H1 (cell line): ENCODE data around the gene RFX3. TPM values are rescaled to one million over a fixed set of nuclear protein-coding genes. Genes with fewer than 3 reads are reported as not detected.

Experiments used
- BACH1 ChIP-seq: IDR thresholded peaks from 2 replicates; pipeline ENCODE4 v1.6.1; 2012; ENCODE audit warnings: low read length, improper control_type of control experiment
- BCL11A ChIP-seq, 2 experiments: IDR thresholded peaks; one replicate each; pipeline ENCODE4 v1.6.1; 2011; ENCODE audit warnings: low read depth in 2 of 2, low read length in 2 of 2, mild to moderate bottlenecking in 2 of 2
- SIRT6 ChIP-seq: IDR thresholded peaks from one replicate; pipeline ENCODE4 v1.7.1; 2012; ENCODE audit warnings: low read length, inconsistent platforms
- YY1 ChIP-seq: IDR thresholded peaks from 2 replicates; pipeline ENCODE4 v1.6.1; 2011; ENCODE audit warnings: low read depth, mild to moderate bottlenecking, low read length
- polyA plus RNA-seq, 7 experiments: library from polyadenylated mRNA; depleted of rRNA in 3 of 7; stranded (reverse) in 5 of 7; unstranded in 2 of 7; fragments of >200 nt in 5 of 7; fragments of 200-250 nt in 2 of 7; gene quantifications; 1 replicate in 5 of 7; 2 replicates in 1 of 7; 4 replicates in 1 of 7; pipeline versions ENCODE4 v1.2.1 to v1.2.3, GENCODE V29; 2011 to 2013; ENCODE audit warnings: missing spikeins in 2 of 7, mixed read lengths in 2 of 7
- total RNA-seq: library from RNA; stranded (reverse); fragmentation: NEBNext Ultra II Directional; extraction: Animal tissue kit (Norgen Biotek cat#: 25700); gene quantifications from 2 replicates; pipeline ENCODE4 v1.2.1, GENCODE V29; 2021
- TF ChIP-seq, protein P1 (sequence below): IDR thresholded peaks from 2 replicates; pipeline ENCODE4 v1.6.1; 2012; ENCODE audit warnings: inconsistent platforms
- TF ChIP-seq, protein P2 (sequence below): IDR thresholded peaks from 2 replicates; pipeline ENCODE4 v1.6.1; 2011; ENCODE audit warnings: low read length, improper control_type of control experiment

RFX3 gene
- total and polyA plus RNA-seq, 2 of the 8 experiments (the other 6 are each of a cell fraction or from before 2014, with no cell fraction given), result 4.9 to 22.6 TPM

DNA sequence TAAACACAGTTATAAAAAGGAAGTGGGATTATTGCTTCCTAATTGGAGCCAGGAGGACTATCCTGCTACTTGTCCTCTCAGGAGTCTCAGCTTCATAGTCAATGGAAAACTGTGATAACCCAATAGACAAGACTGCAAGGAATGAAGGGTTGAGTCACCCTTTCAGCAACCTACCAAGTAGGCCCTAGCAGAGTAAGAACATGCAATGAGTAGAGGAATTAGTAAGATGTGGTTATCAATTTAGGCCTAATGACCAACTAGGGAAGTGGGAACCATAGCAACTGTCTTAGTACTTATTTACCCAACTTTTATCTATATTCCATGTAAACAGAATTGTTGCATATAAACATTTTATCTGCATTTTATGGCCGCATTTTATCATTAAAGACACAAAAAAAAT, 310.1 kb downstream of the RFX3 start (continued):
- TF ChIP-seq BCL11A (IDR thresholded peaks at IDR 0.05; ENCODE audit: low read depth in 2 of 2, low read length in 2 of 2), result no peak
- TF ChIP-seq SIRT6, result no peak
- TF ChIP-seq, protein P1, sequence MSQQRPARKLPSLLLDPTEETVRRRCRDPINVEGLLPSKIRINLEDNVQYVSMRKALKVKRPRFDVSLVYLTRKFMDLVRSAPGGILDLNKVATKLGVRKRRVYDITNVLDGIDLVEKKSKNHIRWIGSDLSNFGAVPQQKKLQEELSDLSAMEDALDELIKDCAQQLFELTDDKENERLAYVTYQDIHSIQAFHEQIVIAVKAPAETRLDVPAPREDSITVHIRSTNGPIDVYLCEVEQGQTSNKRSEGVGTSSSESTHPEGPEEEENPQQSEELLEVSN, result no peak
- no peak for TF ChIP-seq BACH1
- TF ChIP-seq, protein P2, sequence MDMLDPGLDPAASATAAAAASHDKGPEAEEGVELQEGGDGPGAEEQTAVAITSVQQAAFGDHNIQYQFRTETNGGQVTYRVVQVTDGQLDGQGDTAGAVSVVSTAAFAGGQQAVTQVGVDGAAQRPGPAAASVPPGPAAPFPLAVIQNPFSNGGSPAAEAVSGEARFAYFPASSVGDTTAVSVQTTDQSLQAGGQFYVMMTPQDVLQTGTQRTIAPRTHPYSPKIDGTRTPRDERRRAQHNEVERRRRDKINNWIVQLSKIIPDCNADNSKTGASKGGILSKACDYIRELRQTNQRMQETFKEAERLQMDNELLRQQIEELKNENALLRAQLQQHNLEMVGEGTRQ, result no peak
- no peak for TF ChIP-seq YY1
